NCI-H1105 treated with DMSO at 0.1 percent for 48 hours (cell line): Measurements from ENCODE around the gene MDFIC.
A peak's percentile ranks its signal among the peaks of the same experiment; 100 is the strongest.

ENCODE experiments used
- DNase-seq: peaks from one replicate; lab custom pipeline; 2025; lab: John Stamatoyannopoulos, UW

MDFIC gene

GRCh38 chr7:114997487-114998404 is 75.9 kb downstream of the MDFIC start:
- no peak for DNase-seq

DNA sequence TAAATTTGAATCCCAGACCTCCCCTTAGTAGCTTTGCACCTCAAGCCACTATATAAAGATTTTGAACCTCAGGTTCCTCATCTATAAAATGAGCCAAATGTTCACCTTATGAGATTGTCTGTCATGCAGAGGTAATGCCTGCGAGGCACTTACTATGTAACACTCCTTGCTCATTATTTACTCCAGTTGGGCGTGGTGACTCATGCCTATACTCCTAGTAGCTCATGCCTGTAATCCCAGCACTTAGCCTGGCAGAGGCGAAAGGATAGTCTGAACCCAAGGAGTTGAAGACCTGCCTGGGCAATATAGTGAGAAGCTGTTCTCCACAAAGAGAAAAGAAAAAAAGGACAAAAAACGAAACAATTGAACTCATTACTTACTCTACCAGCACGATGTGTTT is 82.2 kb downstream of the MDFIC start:
- no peak for DNase-seq

GRCh38 chr7:115005251-115005650 is 83.4 kb downstream of the MDFIC start:
- peak; percentile 93 for DNase-seq

DNA sequence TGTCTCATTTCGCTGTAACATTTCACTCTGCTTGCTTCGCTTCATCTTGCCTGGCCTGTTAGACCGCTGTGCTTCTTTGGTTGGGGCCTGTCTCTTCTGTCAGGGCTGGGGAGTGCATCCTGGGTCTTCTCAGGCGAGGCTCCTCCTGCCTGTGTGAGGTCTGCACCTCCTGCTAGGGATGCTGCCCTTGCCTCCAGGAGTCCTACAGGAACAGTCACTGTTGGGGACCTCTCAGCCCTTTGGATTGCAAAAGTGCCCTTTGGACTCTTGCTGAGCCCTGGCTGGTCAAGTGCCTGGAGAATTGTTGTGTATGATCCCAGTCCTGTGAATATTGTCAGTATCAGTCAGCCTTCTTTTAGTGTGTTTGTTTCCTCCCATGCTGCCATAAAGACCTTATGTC is 84.1 kb downstream of the MDFIC start:
- no peak for DNase-seq

DNA sequence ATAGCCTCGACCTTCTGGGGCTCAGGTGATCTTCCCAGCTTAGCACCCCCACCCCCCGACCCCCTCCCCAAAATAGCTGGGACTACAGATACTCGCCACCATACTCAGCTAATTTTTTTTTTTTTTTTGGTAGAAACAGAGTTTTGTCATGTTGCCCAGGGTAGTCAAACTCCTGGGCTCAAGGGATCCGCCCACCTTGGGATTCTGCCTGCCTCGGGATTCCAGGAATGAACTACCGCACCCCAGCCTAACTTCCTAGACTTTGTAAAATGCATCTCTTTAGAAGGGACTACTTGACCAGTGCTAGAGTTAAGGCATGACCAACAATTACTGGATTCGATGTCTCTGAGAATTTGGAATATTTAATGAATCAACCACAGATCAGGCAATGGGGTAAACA is 85.9 kb downstream of the MDFIC start:
- DNase-seq, result no peak

DNA sequence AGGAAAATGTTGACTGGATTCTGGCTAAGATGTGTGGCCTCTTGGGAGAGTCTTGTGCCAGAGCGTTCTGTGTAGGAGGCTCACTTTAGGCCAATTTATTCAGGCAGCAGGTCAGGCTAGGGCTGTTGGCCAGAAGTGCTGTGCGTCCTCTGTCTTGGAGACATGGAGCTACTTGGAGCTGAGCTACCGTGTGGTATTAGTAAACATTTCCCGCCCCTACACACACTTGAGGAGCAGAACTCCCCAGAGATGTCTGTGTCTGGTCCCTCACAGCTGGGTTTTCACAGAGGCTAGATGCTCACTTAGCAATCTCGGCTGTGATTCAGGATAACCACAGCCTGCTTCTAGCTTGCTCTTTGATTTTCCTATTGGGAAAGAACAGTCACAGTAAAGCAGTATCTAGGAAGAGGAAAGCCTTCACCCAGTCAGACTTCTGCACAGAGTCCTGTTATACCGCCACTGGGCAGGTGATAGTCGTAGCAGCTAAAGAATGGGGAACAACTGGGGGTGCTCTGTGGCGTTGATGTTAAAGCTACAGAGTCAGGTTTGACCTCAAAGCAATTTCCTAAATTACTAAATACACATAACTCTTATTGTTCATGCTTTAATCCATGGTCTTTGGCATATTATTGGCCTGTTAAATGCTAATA is 86.7 kb downstream of the MDFIC start:
- no peak for DNase-seq

DNA sequence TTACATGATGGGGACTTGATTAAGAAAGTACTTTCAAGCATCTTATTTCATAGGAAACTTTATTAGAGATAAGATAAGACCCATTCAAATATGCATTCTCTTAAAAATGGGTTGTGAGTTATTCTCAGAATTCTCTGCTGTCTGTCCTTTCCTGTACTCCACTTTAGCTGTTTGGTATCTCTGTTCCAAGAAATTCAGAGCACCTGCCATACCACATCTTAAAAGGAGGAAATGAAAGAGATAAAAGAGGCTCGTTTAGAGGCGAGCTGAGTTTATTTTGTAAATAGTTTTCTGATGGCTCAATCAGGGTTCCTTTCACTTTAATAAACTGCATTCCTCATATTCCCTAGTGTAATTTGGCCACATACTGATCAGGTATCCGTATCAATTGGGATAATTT is 87.2 kb downstream of the MDFIC start:
- no peak for DNase-seq

- no peak for DNase-seq
These were observed 88.0 kb downstream of the MDFIC start for GRCh38 chr7:115009736-115010440.

GRCh38 chr7:115010441-115010820 is 88.5 kb downstream of the MDFIC start:
- no peak for DNase-seq

- no peak for DNase-seq
These were observed 92.0 kb downstream of the MDFIC start for GRCh38 chr7:115013886-115014285.

GRCh38 chr7:115014794-115015193 is 92.9 kb downstream of the MDFIC start:
- DNase-seq, result no peak

DNA sequence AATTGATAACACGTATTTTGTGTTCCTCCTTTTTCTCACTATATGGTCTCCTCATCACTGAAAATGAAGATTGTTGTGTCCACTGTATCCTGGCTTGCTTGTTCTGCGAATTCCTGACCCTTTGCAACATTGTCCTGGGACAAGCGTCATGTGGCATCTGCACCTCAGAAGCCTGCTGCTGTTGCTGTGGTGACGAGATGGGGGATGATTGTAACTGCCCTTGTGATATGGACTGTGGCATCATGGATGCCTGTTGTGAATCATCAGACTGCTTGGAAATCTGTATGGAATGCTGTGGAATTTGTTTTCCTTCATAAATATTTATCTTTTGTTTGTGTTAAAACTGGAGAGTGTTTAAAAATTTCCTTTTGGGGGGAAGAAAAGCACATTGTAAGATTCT is 93.7 kb downstream of the MDFIC start:
- DNase-seq, result no peak

GRCh38 chr7:115019882-115020605 is 98.2 kb downstream of the MDFIC start:
- DNase-seq, result no peak

- no peak for DNase-seq
These were observed 101.3 kb downstream of the MDFIC start for GRCh38 chr7:115023219-115023618.

DNA sequence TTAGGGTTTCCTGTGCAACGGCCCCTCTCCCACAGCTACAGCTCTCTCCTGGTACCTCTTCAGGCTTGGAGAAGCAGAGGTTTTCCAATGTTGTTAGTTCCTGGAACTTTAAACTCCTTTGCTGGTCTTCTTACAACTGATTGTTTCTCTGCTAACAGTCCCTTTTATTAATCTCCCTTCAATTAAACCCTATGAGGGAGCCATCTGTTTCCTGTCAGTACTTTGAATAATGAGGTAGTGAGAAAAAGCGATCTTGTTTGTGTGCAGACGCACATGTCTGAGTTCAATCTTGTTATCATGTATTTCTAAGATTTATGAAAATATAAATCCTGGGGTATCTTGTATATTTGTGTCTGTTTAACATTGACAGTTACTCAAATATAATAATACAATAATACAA is 102.4 kb downstream of the MDFIC start:
- DNase-seq, result no peak

DNA sequence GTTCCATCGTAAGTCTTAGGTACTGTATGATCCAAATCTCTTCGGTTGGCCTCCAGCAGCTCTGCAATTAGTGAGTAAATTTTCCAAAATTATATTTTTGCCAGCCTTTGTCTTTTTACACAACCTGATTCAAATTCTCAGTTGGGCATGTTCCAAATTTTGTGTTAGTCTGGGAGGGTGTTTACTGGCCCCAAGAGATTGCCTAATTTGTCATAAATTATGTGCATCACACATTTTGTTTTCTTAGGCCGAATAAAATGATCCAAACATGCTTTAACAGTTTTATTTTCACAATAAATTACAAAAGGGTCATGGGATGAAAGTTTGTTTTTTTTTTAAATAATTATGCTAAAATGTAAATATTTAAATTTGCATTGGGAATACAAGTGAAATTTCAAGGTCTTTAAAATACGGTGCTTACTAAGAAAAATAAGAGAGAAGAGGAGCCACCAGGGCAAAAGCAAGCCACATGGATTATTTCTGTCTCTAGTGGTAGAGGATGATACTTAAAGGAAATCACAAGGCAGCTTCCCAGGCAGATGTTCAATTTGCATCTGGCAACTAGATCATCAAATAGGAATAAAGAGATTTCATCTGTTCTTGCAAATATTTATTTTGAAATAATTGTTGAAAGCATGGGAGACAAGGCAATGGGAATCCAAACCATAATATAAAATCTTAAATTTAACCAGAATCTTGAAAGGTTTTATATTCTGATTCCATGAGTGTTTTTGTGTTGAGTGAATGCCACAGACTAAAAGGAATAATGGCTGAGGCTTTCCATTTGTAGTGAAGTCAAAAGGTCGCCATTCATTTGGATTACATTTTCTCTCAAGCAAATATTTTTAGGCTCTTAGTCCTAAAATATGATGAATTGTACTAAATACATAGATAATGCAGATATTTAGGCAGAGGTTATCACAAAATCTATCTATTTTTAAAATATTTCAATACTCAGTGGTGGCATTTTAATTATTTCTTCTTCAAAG is 111.1 kb downstream of the MDFIC start:
- no peak for DNase-seq

DNA sequence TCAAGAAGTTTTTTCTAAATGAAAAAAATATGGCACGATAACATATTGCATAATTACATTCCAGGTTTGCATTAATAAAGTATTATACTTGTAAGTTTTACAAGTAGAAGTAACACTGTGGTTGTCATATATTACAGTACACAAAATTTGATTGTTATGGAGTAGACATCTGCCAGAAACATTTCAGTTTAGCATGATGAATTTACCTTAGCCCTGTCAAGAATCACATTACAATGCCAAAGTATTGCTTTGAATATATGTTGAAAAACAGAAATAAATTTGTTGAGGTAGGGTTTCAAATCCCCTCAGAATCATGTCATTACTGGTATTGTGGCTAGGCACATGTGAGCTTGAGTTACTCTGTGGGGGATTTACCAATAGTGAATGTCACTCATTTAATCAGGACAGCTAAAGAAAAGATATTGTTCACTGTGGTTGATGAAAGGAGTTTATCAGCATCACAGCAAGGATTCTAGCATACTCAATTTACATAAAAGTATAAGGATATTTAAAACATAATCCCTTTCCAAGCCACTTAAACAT is 112.1 kb downstream of the MDFIC start:
- no peak for DNase-seq

DNA sequence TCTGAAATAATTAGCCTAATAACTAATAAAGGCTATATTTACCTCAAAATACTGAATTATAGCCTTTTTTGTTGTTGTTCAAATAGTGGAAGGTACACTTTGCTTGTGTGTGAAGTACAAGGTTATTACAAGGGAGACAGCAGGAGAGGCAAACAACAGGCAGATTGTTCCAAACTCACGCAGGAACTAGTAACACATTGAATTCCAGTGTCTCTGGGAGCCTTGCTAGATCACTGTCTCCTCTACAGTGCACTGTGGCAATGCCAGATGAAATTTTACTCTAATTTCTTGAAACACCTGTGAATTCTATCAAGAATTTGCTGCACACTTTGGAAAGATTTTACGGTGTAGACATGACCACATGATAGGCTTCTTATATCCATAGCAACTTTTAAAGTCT is 112.6 kb downstream of the MDFIC start:
- DNase-seq, result no peak

- no peak for DNase-seq
These were observed 115.4 kb downstream of the MDFIC start for GRCh38 chr7:115037128-115037802.

GRCh38 chr7:115038158-115038557 is 116.3 kb downstream of the MDFIC start:
- peak; percentile 50 for DNase-seq
